GM08714 (cell line): ENCODE results near the gene DYNLRB1.
A peak's percentile ranks its signal among the peaks of the same experiment; 100 is the strongest.
"Not testable (repeated sequence)": the region's sequence is repeated elsewhere in the genome, so short reads cannot be mapped to it uniquely, and the experiment has no call there.

ENCODE experiments used
- H3K4me3 ChIP-seq: fragments of 200-500 bp; sonication (Bioruptor generic); 2 replicates; pipeline ENCODE4 v1.5.1; 2014; ENCODE audit warnings: mild to moderate bottlenecking, low read length, inconsistent platforms
- ZNF274 ChIP-seq: IDR thresholded peaks from 2 replicates; pipeline ENCODE4 v1.6.1; 2012; ENCODE audit warnings: mild to moderate bottlenecking, low read depth, low read length

The DYNLRB1 gene

DNA sequence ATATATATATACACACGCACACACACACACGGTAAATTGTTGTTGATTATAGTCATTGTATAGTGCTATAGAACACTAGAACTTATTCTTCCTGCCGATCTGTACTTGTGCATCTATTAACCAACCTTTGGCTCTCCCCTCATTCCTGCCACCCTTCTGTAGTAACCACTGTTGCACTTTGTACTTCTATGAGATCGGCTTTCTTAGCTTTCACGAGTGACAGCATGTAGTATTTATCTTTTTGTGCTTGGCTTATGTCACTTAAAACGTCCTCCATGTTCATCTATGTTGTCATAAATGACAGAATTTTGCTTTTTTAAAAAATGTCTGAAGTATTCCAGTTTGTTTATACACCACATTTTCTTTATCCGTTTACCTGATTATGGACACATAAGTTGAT is 20.9 kb upstream of the DYNLRB1 start:
- H3K4me3 ChIP-seq, result no peak overlapping the region
- no peak for TF ChIP-seq ZNF274

- H3K4me3 ChIP-seq, result no peak overlapping the region
- no peak for TF ChIP-seq ZNF274
These were observed 20.3 kb upstream of the DYNLRB1 start for GRCh38 chr20:34495916-34496315.

DNA sequence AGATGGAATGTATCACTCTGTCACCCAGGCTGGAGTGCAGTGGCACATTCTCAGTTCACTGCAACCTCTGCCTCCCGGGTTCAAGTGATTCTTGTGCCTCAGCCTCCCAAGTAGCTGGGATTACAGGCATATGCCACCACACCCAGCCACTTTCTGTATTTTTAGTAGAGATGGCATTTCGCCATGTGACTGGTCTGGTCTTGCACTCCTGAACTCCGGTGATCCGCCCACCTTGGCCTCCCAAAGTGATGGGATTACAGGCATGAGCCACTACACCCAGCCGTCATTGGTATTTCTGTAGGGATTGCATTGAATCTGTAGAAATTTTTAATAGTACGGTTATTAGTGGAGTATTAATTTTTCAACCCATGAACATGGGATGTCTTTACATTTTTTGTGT is 18.6 kb upstream of the DYNLRB1 start:
- H3K4me3 ChIP-seq, result not testable (repeated sequence)

GRCh38 chr20:34500823-34501222 is 15.4 kb upstream of the DYNLRB1 start:
- H3K4me3 ChIP-seq, result no peak overlapping the region
- no peak for TF ChIP-seq ZNF274

- TF ChIP-seq ZNF274, result no peak
- no peak overlapping the region for H3K4me3 ChIP-seq
These were observed 9.7 kb upstream of the DYNLRB1 start for GRCh38 chr20:34506480-34506879.

DNA sequence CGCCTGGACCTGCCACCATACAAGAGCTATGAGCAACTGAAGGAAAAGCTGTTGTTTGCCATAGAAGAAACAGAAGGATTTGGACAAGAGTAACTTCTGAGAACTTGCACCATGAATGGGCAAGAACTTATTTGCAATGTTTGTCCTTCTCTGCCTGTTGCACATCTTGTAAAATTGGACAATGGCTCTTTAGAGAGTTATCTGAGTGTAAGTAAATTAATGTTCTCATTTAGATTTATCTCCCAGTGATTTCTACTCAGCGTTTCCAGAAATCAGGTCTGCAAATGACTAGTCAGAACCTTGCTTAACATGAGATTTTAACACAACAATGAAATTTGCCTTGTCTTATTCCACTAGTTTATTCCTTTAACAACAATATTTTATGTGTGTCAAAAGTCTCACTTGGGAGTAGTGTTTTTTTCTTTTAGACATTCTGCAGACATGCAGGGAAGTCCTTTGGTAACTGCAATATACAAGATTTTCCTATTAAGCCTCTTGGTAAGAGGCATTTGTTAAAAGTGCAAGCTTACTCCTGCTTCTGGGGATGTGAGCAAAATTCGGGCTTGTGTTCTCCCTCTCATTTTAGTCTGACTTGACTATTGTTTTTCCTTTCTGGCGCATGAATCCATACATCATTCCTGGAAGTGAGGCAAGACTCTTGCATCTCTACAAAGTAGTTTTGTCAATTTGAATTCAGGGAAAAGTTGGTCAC is 8.4 kb upstream of the DYNLRB1 start:
- no peak for TF ChIP-seq ZNF274
- H3K4me3 ChIP-seq, result no peak overlapping the region

- no peak overlapping the region for H3K4me3 ChIP-seq
- no peak for TF ChIP-seq ZNF274
These were observed 5.6 kb upstream of the DYNLRB1 start for GRCh38 chr20:34510575-34510974.

DNA sequence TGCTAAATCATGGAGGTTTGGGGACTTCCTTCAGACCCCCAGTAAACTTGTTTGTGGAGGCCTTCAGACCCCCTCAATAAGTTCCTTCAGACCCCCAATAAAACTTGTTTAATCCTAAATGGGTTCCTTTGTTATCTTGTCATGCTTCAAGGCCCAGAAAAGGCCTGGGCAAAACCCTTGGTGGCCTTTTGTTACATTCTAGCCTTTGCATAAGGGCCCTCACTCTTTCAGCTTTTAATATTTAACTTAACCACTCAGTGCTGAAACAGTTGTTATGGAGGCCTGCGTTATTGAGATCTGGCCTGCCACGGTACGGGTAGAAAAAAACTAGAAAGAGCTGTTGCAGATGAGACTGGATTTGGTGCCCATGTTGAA is 4.3 kb upstream of the DYNLRB1 start:
- TF ChIP-seq ZNF274, result no peak
- H3K4me3 ChIP-seq, result no peak overlapping the region

DNA sequence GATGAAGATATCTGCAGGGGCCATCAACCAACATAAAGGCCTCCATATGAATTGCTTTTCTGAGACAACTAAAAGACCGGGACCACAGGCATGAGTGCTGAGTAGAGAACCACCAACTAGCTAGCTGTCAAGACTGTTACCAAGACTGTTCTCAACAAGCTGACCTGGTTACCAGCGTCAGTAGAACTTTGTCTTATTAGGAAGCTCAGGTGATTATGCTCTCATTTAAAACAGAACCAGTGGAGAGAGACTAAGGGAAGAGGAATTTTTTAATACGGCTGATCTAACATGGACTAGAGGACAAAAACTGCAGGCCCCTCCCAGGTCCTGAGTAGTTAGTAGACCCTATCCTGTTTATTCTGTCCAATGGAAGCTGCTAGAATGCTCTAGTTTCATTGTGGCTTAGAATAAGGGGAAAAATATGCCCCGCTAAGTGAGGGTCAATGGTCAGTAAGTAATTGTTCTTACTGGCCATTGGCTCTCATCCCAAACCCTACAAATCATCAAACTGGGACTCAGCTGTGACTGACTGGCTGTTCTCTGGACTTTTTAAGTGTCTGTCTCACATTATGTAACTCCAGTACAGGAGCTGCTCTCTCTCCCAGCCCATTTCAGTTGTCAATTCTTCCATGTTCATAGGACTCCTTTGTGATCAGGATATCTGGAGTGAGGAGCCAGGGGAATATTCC is 3.8 kb upstream of the DYNLRB1 start:
- H3K4me3 ChIP-seq, result no peak overlapping the region
- no peak for TF ChIP-seq ZNF274

- no peak for TF ChIP-seq ZNF274
- no peak overlapping the region for H3K4me3 ChIP-seq
These were observed 3.2 kb upstream of the DYNLRB1 start for GRCh38 chr20:34512955-34513419.

GRCh38 chr20:34514034-34514433 is 2.2 kb upstream of the DYNLRB1 start:
- H3K4me3 ChIP-seq, result not testable (repeated sequence)

DNA sequence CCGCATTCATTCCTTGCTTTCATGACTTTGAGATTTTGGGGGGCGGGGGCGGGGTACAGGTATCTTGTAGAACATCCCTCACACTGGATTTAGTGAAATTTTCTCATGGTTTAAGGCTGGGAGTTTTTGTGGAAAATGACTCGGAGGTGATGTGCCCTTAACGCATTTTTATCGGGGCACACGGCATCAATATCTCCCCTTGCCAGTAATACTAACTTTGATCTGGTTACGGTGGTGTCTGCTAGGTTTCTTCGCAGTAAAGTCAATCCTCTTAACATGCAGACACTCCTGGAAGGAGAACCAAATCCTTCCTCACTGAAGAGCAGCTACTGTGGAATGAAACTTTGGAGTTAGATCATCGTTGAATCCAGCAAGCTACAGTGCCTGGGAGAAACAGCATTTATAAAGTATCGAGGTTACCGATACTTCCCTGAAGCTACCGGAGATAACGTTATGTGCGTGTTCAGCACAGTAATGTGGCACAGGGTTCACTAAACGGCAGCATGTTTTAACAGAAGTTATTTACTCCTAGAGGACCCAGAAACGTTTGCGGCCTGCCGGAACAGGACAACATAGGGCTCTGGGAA is 1.2 kb upstream of the DYNLRB1 start:
- no peak for TF ChIP-seq ZNF274
- peak overlapping the region; percentile 92 for H3K4me3 ChIP-seq

DNA sequence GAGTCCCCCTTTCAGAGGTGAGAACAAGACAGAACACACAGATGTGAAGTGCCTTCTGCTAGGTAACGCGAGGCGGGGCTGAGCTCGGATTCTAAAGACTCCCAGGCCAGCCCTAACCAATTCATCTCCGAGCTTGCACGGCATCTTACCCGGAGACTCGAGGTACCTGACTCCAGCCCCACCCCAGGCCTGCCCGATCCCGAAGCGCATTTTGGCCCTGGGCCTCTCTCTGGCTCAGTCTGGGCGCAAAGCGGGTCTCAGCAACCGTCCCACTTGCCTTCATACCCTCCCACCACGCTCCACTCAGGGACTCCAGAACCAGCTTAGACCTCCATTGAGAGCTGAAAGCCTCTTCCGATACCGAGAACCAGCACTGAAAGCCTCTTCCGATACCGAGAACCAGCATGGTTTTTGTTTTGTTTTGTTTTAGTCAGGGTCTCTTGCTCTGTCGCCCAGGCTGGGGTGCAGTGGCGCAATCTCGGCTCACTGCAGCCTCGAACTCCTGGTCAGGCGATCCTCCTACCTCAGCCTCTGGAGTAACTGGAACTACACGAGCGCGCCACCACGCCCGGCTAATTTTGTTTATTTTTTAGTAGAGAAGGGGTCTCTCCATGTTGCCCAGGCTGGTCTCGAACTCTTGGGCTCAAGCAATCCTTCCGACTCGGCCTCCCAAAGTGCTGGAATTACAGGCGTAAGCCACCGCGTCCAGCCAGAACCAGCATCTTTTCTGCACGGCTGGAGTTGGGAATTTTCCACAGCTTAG is 557 bp upstream of the DYNLRB1 start:
- H3K4me3 ChIP-seq, result peak overlapping the region; percentile 92
- TF ChIP-seq ZNF274, result no peak

GRCh38 chr20:34517114-34517505 is 888 bp downstream of the DYNLRB1 start:
- peak overlapping the region; percentile 92 for H3K4me3 ChIP-seq
- no peak for TF ChIP-seq ZNF274

GRCh38 chr20:34518863-34519262 is 2.6 kb downstream of the DYNLRB1 start:
- not testable (repeated sequence) for H3K4me3 ChIP-seq

GRCh38 chr20:34519841-34520240 is 3.6 kb downstream of the DYNLRB1 start:
- not testable (repeated sequence) for H3K4me3 ChIP-seq
